Measurements from ENCODE around the gene CREBBP. TPM values are rescaled to one million over a fixed set of nuclear protein-coding genes. Genes with fewer than 3 reads are reported as not detected.

Gene CREBBP
- polyA plus RNA-seq, 2 of the 4 experiments (the other 2 are of a cell fraction) = 8.0 to 13.4 TPM

DNA sequence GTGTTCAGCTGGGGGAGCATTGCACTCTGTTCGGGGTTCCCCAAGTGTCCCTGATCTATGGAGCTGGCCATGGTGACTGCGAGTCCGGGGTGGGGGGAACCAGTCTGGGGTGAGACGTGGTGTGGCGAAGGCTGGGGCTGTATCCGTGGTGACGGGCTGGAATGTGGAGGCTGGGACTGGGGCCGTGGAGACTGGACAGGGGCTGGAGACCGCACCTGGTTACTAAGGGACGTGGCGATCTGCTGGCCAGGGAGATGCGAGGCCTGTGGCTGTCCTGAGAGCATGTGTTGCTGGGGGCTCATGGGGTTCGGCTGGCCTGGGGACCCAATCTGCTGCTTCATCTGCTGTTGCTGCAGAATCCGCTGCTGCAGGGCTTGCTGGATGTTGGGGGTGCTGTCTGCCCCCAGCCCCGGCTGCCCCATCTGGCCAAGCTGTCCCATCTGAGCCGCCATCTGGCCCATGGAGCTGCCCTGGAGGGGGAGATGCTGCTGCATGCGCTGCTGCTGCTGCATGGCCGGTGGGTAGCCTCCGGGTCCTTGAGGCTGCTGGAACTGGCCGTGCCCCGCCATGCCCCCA lies 152.6 kb downstream of the CREBBP start:
- CTCF ChIA-PET = no interaction called here
- no peak overlapping the region for H3K4me3 ChIP-seq
- POLR2A ChIA-PET = no interaction called here
- TF ChIP-seq NPAS2 (CRISPR knock-in tag; IDR thresholded peaks at IDR 0.05; ENCODE audit: borderline replicate concordance) = no peak
- TF ChIP-seq HDAC2 (IDR thresholded peaks at IDR 0.05) = no peak
- TF ChIP-seq CEBPB (IDR thresholded peaks at IDR 0.05) = no peak
- H3K27ac ChIP-seq = no peak overlapping the region
- WGBS (ENCODE audit: missing lambda C conversion rate) = 94% methylated on average over 16 of the region's 21 CpGs
- FAIRE-seq (no peak), ATAC-seq (no peak), DNase-seq (ENCODE audit: low read depth in 1 of 2, low spot score in 1 of 2) (no peak)
- H3K4me1 ChIP-seq = no peaks in the 10 kb centered on the region
- H3K9me3 ChIP-seq = no peaks in the 10 kb centered on the region
- no peak overlapping the region for H3K4me2 ChIP-seq

DNA sequence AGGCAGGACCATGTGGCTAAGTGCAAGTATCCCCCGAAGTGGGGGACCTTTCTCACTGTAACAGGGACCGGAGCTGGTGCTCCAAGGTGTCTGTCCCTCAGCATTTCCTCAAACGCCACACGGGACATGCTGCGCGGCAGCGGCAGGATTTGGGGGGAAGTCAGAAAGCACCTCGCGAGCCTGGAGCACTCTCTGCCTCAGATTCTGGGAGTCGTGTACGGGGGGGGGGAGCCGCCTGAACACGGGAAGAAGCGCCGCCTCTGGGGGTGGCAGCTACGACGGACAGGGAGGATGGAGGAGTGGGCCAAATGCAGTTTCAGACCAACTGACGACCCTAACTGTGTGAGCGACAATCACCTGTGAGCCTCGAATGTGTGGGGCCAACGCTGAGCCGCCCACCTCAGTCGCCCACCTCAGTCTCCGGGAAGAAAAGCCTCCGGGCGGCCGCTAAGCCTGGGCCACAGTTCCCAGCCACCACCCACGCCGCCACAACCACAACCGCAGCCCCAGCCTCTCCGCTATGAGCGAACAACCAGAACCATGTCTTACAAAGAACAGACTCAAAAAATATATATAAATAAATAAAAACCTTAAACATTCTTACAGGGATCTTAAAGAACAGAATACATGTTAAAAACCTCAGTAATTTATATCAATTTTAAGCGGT lies 154.4 kb downstream of the CREBBP start:
- Histone ChIP-seq H3K4me1 (no peaks in the 10 kb centered on the region), H3K27ac (no peak overlapping the region), H3K4me3 (no peak overlapping the region), H3K9me3 (no peaks in the 10 kb centered on the region), H3K4me2 (no peak overlapping the region)
- ChIA-PET POLR2A (no interaction called here), CTCF (interaction anchor here (0.6 kb wide), 1 partner anchor 9 kb away, joined by 3 read pairs; the partner anchor contains the start of gene TRAP1)
- TF ChIP-seq JUNB (IDR thresholded peaks at IDR 0.05) (no peak), RAD21 (conservative IDR thresholded peaks at IDR 0.05 in 1 of 2, IDR thresholded peaks at IDR 0.05 in 1 of 2) (no peak), HOXB5 (CRISPR knock-in tag; IDR thresholded peaks at IDR 0.05) (no peak), CHD4 (IDR thresholded peaks at IDR 0.05; ENCODE audit: borderline replicate concordance) (no peak), MAZ (IDR thresholded peaks at IDR 0.05; ENCODE audit: borderline replicate concordance, low read depth, low read length) (no peak), CBX8 (IDR thresholded peaks at IDR 0.05) (no peak), SMC3 (IDR thresholded peaks at IDR 0.05) (no peak), RFX5 (IDR thresholded peaks at IDR 0.05) (no peak), FOXS1 (CRISPR knock-in tag; IDR thresholded peaks at IDR 0.05) (no peak)
- TF ChIP-seq, protein P1, sequence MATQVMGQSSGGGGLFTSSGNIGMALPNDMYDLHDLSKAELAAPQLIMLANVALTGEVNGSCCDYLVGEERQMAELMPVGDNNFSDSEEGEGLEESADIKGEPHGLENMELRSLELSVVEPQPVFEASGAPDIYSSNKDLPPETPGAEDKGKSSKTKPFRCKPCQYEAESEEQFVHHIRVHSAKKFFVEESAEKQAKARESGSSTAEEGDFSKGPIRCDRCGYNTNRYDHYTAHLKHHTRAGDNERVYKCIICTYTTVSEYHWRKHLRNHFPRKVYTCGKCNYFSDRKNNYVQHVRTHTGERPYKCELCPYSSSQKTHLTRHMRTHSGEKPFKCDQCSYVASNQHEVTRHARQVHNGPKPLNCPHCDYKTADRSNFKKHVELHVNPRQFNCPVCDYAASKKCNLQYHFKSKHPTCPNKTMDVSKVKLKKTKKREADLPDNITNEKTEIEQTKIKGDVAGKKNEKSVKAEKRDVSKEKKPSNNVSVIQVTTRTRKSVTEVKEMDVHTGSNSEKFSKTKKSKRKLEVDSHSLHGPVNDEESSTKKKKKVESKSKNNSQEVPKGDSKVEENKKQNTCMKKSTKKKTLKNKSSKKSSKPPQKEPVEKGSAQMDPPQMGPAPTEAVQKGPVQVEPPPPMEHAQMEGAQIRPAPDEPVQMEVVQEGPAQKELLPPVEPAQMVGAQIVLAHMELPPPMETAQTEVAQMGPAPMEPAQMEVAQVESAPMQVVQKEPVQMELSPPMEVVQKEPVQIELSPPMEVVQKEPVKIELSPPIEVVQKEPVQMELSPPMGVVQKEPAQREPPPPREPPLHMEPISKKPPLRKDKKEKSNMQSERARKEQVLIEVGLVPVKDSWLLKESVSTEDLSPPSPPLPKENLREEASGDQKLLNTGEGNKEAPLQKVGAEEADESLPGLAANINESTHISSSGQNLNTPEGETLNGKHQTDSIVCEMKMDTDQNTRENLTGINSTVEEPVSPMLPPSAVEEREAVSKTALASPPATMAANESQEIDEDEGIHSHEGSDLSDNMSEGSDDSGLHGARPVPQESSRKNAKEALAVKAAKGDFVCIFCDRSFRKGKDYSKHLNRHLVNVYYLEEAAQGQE (IDR thresholded peaks at IDR 0.05) = no peak
- FAIRE-seq (no peak), ATAC-seq (no peak), DNase-seq (ENCODE audit: low read depth in 1 of 2, low spot score in 1 of 2) (no peak)
- 92% methylated on average over 24 of the region's 33 CpGs for WGBS (ENCODE audit: missing lambda C conversion rate)

DNA sequence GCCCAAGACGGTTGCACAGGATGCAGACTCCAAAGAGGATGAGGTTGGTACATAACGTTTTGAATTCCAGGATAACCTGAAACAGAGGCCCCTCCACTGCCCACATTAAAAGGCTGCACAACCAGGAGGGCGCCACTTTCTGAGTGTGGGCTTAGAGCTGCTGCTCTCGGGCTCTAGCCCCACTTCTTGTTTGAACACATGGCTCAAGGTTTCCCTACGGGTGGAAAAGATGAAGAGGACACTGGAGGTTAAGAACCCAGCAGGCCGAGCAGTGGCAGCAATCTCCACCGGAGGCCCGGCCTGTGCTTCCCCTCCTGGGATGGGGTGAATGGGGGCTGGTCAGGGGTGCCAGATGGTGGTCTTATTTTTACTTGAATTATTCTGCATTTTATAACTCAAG lies 155.2 kb downstream of the CREBBP start:
- WGBS (ENCODE audit: missing lambda C conversion rate) = 88% methylated on average over 8 of the region's 8 CpGs
- POLR2A ChIA-PET = no interaction called here
- H3K27ac ChIP-seq = no peak overlapping the region
- no peaks in the 10 kb centered on the region for H3K4me1 ChIP-seq
- H3K4me3 ChIP-seq = no peak overlapping the region
- FAIRE-seq = no peak
- no peak for ATAC-seq
- TF ChIP-seq NPAS2 (CRISPR knock-in tag; IDR thresholded peaks at IDR 0.05; ENCODE audit: borderline replicate concordance) = no peak
- TF ChIP-seq, protein P2, sequence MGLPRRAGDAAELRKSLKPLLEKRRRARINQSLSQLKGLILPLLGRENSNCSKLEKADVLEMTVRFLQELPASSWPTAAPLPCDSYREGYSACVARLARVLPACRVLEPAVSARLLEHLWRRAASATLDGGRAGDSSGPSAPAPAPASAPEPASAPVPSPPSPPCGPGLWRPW (IDR thresholded peaks at IDR 0.05) = no peak
- no peak for TF ChIP-seq GATA3 (IDR thresholded peaks at IDR 0.05; ENCODE audit: borderline replicate concordance)
- TF ChIP-seq ZSCAN20 (CRISPR knock-in tag; IDR thresholded peaks at IDR 0.05) = no peak
- TF ChIP-seq NR3C1 (IDR thresholded peaks at IDR 0.05) = no peak
- no peak for TF ChIP-seq HEYL (CRISPR knock-in tag; IDR thresholded peaks at IDR 0.05)
- no peaks in the 10 kb centered on the region for H3K9me3 ChIP-seq
- no peak overlapping the region for H3K4me2 ChIP-seq
- DNase-seq (ENCODE audit: low read depth in 1 of 2, low spot score in 1 of 2) = no peak
- CTCF ChIA-PET = no interaction called here

Data from A549 (cell line).